Fibroblast of villous mesenchyme (primary cell): Measurements from ENCODE around the gene SLC25A6. TPM values are rescaled to one million over a fixed set of nuclear protein-coding genes. Genes with fewer than 3 reads are reported as not detected.

Experiments
- DNase-seq: peaks from one replicate; pipeline ENCODE4 v3.0.0-alpha.2; 2010; ENCODE audit warnings: low read depth
- H3K4me3 ChIP-seq: 2 replicates; pipeline ENCODE4 v1.5.1; 2011; ENCODE audit warnings: low read depth, mild to moderate bottlenecking, low read length
- total RNA-seq: library from RNA; depleted of rRNA; stranded (reverse); fragments of >200 nt; gene quantifications from 2 replicates; pipeline ENCODE4 v1.2.3, GENCODE V29; 2012
- TF ChIP-seq, protein P1 (sequence below): IDR thresholded peaks from 2 replicates; pipeline ENCODE4 v1.5.1; 2012; ENCODE audit warnings: low read depth, mild to moderate bottlenecking, low read length; ENCODE audit not compliant: insufficient read depth

Gene SLC25A6
- 123 and 170 TPM in 2 replicates for total RNA-seq

DNA sequence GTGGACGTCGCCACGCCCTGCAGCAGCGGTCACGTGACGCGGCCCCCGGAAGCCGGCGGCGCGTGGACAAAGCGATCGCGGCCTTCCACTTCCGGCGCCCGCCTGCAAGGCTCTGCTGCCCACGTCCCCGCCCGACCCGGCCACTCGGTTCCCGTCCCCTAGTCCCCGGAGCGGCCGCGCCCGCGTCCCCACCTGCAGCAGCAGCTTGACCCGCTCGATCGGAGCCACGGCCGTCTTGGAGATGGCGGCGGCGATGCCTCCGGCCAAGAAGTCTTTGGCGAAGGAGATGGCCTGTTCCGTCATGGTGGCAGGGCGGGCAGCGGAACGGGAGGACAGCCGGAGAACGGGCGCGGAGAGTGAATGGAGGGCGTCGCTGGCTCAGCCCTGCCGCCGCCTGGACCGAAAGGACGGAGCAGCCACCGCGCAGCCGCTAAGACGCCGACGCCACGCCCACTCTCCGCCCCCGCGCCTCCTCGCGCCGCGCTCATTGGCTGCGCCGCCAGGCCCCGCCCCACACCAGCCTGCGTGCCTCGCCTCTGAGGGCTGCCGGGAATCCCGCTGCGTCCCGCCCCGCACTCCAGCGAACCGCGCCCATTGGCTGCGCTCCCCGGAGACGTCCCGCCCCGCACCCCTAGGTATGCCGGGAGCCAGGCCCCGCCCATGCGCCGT lies at the start of gene SLC25A6:
Gene SLC25A6, minus strand, starts transcription at position 407 of the 669 bp plus-strand sequence. Its CDS starts 104 bp downstream, at position 303.
- TF ChIP-seq, protein P1, sequence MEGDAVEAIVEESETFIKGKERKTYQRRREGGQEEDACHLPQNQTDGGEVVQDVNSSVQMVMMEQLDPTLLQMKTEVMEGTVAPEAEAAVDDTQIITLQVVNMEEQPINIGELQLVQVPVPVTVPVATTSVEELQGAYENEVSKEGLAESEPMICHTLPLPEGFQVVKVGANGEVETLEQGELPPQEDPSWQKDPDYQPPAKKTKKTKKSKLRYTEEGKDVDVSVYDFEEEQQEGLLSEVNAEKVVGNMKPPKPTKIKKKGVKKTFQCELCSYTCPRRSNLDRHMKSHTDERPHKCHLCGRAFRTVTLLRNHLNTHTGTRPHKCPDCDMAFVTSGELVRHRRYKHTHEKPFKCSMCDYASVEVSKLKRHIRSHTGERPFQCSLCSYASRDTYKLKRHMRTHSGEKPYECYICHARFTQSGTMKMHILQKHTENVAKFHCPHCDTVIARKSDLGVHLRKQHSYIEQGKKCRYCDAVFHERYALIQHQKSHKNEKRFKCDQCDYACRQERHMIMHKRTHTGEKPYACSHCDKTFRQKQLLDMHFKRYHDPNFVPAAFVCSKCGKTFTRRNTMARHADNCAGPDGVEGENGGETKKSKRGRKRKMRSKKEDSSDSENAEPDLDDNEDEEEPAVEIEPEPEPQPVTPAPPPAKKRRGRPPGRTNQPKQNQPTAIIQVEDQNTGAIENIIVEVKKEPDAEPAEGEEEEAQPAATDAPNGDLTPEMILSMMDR = no peak
- H3K4me3 ChIP-seq = peak within 1 kb of the TSS; percentile 84
- DNase-seq = peak; percentile 97

DNA sequence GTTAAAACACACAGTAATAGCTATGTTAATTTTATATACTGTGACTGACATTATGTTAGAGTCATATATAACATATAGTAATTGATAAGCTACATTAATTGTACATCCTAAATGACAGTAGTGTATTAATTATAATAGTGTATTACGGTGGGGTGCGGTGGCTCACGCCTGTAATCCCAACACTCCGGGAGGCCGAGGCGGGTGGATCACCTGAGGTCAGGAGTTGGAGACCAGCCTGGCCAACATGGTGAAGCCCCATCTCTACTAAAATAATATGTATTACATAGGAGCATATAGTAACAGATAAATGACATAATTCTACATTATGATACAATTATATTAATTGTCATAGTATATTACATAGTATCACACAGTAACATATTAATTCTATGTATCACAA lies 48.6 kb upstream of the SLC25A6 start:
- TF ChIP-seq, protein P1 = no peak
- H3K4me3 ChIP-seq = no peak overlapping the region
- DNase-seq = no peak

DNA sequence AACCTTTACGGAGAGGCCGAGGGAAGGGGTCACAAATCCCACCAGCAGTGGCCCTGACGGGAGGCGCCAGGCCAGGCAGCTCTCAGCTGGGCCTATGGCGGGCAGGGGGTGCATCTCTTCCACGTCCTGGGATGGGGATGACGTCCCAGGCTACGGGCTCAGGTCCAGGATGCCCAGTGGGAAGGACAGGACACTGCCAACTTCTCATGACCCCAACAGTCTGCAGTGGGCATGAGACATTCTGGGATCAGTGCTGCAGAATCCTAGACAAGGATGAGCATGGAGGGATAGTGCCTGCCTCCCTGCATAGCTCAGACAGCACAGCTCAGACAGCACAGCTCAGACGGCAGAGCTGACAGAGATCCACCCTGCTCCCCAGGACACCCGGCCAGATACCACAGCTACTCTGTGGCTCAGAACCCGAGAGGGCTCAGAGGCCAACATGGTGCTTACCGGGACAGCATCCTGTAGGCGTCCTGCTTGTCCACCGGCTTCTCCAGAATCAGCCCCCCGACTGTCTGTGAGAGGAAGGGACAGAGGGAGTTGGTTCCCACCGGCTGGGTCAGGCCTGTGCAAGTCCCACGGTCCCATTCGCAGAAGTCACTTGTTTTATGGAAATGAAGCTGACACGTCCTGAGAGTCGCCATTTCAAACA lies 43.5 kb upstream of the SLC25A6 start:
- TF ChIP-seq, protein P1 = no peak
- DNase-seq = no peak
- H3K4me3 ChIP-seq = no peak overlapping the region

DNA sequence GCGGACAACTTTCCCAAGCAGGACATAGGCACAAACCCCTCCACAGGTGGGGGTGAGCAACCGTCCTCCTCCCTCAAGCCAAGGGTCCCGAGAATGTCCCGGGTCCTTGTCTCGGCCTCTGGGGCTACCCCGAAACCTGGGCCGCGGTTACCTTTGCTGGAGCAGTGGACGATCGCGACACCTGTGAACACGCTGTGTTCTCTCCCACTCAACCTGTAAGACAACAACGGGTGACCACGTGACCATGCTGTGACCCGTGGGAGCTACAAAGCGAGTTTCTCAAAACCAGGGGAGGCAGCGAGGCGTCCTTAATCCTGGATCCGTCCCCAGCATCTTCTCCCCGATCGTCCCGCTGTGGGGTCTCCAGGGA lies 42.9 kb upstream of the SLC25A6 start:
- no peak overlapping the region for H3K4me3 ChIP-seq
- TF ChIP-seq, protein P1 = no peak
- DNase-seq = no peak

DNA sequence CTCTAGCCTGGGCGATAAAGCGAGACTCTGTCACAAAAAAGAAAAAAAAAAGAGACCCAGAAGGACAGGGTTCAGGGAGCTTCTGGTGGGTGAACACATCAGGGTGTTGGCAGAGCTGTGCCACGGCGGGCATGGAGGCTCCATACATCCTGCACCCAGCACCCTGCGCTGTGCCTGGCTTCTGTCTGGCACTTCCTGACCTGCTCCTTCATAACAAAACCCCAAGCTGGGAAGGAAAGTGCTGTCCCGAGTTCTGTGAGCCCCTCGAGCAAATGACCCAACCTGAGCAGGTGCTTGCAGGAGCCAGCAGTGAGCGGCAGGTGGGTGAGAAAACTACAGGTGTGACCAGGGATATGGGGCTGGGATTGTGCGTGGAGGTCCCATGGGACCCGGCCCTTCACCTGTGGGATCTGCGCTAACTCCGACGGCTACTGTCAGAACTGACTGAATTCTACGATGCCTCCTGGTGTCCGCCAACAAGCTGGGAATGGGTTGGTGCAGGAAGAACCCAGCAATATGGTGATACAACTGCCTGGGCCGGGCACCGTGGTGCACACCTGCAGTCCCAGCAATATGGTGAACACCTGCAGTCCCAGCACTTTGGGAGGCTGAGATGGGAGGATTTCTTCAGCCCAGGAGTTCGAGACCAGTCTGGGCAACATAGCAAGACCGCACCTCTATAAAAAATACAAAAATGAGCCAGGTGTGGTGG lies 41.9 kb upstream of the SLC25A6 start:
- no peak overlapping the region for H3K4me3 ChIP-seq
- DNase-seq = no peak
- TF ChIP-seq, protein P1 = no peak

DNA sequence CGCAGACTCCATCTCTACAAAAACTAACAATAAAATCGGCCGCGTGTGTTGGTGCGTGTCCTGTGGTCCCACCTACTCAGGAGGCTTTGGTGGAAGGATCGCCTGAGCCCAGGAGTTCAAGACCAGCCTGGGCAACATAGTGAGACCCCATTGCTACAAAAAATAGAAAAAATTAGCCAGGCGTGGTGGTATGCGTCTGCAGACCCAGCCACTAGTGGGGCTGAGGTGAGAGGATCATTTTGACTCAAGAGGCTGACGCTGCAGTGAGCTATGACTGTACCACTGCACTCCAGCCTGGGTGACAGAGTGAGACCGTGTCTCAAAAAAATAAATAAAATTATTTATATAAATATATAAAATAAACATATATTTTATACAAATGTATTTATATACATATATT lies 38.5 kb upstream of the SLC25A6 start:
- TF ChIP-seq, protein P1 = no peak
- DNase-seq = no peak

More for the DNA sequence above, 38.5 kb upstream of the SLC25A6 start:
- H3K4me3 ChIP-seq = no peak overlapping the region
